ENCODE results near the gene HDX. TPM values are rescaled to one million over a fixed set of nuclear protein-coding genes. Genes with fewer than 3 reads are reported as not detected.

HDX gene
- polyA plus RNA-seq, 4 donors: 0.27 to 2.5 (median 1.1) TPM; not detected in 1

GRCh38 chrX:84475596-84475995 lies 26.7 kb downstream of the HDX start:
- FAIRE-seq (no peak), DNase-seq (no peak)
- Histone ChIP-seq H3K4me3 (ENCODE audit: low read depth in 1 of 3, low read length in 3 of 3) (no peak overlapping the region), H3K27ac (ENCODE audit: low read depth in 1 of 3, low read length in 2 of 3) (no peak overlapping the region), H3K4me1 (ENCODE audit: control insufficient read depth in 3 of 3, insufficient read depth in 2 of 3, low read depth in 1 of 3, low read length in 2 of 3) (no peaks in the 10 kb centered on the region), H3K9me3 (ENCODE audit: control insufficient read depth in 2 of 2, insufficient read depth in 1 of 2, low read depth in 1 of 2, low read length in 1 of 2) (no peaks in the 10 kb centered on the region), H3K36me3 (ENCODE audit: control insufficient read depth in 3 of 3, insufficient read depth in 2 of 3, low read depth in 1 of 3, low read length in 3 of 3) (no peaks in the 10 kb centered on the region), H3K27me3 (ENCODE audit: control insufficient read depth in 3 of 3, insufficient read depth in 3 of 3, low read length in 3 of 3) (no peaks in the 10 kb centered on the region)
- 50 to 93% (median 70%) methylated on average over 2 of the region's 2 CpGs for WGBS, 3 donors

- DNase-seq (no peak), FAIRE-seq (no peak)
- Histone ChIP-seq H3K4me3 (ENCODE audit: low read depth in 1 of 3, low read length in 3 of 3) (no peak overlapping the region), H3K27ac (ENCODE audit: low read depth in 1 of 3, low read length in 2 of 3) (no peak overlapping the region), H3K36me3 (ENCODE audit: control insufficient read depth in 3 of 3, insufficient read depth in 2 of 3, low read depth in 1 of 3, low read length in 3 of 3) (no peaks in the 10 kb centered on the region), H3K4me1 (ENCODE audit: control insufficient read depth in 3 of 3, insufficient read depth in 2 of 3, low read depth in 1 of 3, low read length in 2 of 3) (no peaks in the 10 kb centered on the region), H3K27me3 (ENCODE audit: control insufficient read depth in 3 of 3, insufficient read depth in 3 of 3, low read length in 3 of 3) (no peaks in the 10 kb centered on the region), H3K9me3 (ENCODE audit: control insufficient read depth in 2 of 2, insufficient read depth in 1 of 2, low read depth in 1 of 2, low read length in 1 of 2) (no peaks in the 10 kb centered on the region)
- 51 to 77% (median 67%) methylated on average over 2 of the region's 2 CpGs for WGBS, 3 donors
Measured at GRCh38 chrX:84475101-84475500, 27.2 kb downstream of the HDX start.

GRCh38 chrX:84469226-84469625 lies 33.0 kb downstream of the HDX start:
- no peak for FAIRE-seq
- Histone ChIP-seq H3K4me1 (ENCODE audit: control insufficient read depth in 3 of 3, insufficient read depth in 2 of 3, low read depth in 1 of 3, low read length in 2 of 3) (no peaks in the 10 kb centered on the region), H3K9me3 (ENCODE audit: control insufficient read depth in 2 of 2, insufficient read depth in 1 of 2, low read depth in 1 of 2, low read length in 1 of 2) (no peaks in the 10 kb centered on the region), H3K27ac (ENCODE audit: low read depth in 1 of 3, low read length in 2 of 3) (no peak overlapping the region), H3K4me3 (ENCODE audit: low read depth in 1 of 3, low read length in 3 of 3) (no peak overlapping the region), H3K27me3 (ENCODE audit: control insufficient read depth in 3 of 3, insufficient read depth in 3 of 3, low read length in 3 of 3) (no peaks in the 10 kb centered on the region), H3K36me3 (ENCODE audit: control insufficient read depth in 3 of 3, insufficient read depth in 2 of 3, low read depth in 1 of 3, low read length in 3 of 3) (no peaks in the 10 kb centered on the region)
- WGBS, 3 donors: 27 to 54% (median 44%) methylated on average over 3 of the region's 3 CpGs
- no peak for DNase-seq

GRCh38 chrX:84467898-84468297 lies 34.4 kb downstream of the HDX start:
- H3K4me1 ChIP-seq (ENCODE audit: control insufficient read depth in 3 of 3, insufficient read depth in 2 of 3, low read depth in 1 of 3, low read length in 2 of 3): no peaks in the 10 kb centered on the region
- DNase-seq (no peak), FAIRE-seq (no peak)
- WGBS, 3 donors: 69 to 89% (median 75%) methylated on average over 1 of the region's 1 CpG
- H3K36me3 ChIP-seq (ENCODE audit: control insufficient read depth in 3 of 3, insufficient read depth in 2 of 3, low read depth in 1 of 3, low read length in 3 of 3): no peaks in the 10 kb centered on the region
- no peaks in the 10 kb centered on the region for H3K9me3 ChIP-seq (ENCODE audit: control insufficient read depth in 2 of 2, insufficient read depth in 1 of 2, low read depth in 1 of 2, low read length in 1 of 2)
- H3K4me3 ChIP-seq (ENCODE audit: low read depth in 1 of 3, low read length in 3 of 3): no peak overlapping the region
- H3K27ac ChIP-seq (ENCODE audit: low read depth in 1 of 3, low read length in 2 of 3): no peak overlapping the region
- H3K27me3 ChIP-seq (ENCODE audit: control insufficient read depth in 3 of 3, insufficient read depth in 3 of 3, low read length in 3 of 3): no peaks in the 10 kb centered on the region

- WGBS, 3 donors: 44 to 74% (median 54%) methylated on average over 2 of the region's 2 CpGs
- Histone ChIP-seq H3K36me3 (ENCODE audit: control insufficient read depth in 3 of 3, insufficient read depth in 2 of 3, low read depth in 1 of 3, low read length in 3 of 3) (no peaks in the 10 kb centered on the region), H3K27me3 (ENCODE audit: control insufficient read depth in 3 of 3, insufficient read depth in 3 of 3, low read length in 3 of 3) (no peaks in the 10 kb centered on the region), H3K4me1 (ENCODE audit: control insufficient read depth in 3 of 3, insufficient read depth in 2 of 3, low read depth in 1 of 3, low read length in 2 of 3) (no peaks in the 10 kb centered on the region), H3K4me3 (ENCODE audit: low read depth in 1 of 3, low read length in 3 of 3) (no peak overlapping the region), H3K27ac (ENCODE audit: low read depth in 1 of 3, low read length in 2 of 3) (no peak overlapping the region), H3K9me3 (ENCODE audit: control insufficient read depth in 2 of 2, insufficient read depth in 1 of 2, low read depth in 1 of 2, low read length in 1 of 2) (no peaks in the 10 kb centered on the region)
- no peak for FAIRE-seq
- DNase-seq: peak in 1 of 2 donors; percentile 4
Measured at GRCh38 chrX:84453351-84454246, 48.7 kb downstream of the HDX start.

GRCh38 chrX:84441143-84441542 lies 61.1 kb downstream of the HDX start:
- Histone ChIP-seq H3K9me3 (ENCODE audit: control insufficient read depth in 2 of 2, insufficient read depth in 1 of 2, low read depth in 1 of 2, low read length in 1 of 2) (peaks cover 0 to 5% of the 10 kb centered on the region in 2 donors), H3K27ac (ENCODE audit: low read depth in 1 of 3, low read length in 2 of 3) (no peak overlapping the region), H3K4me3 (ENCODE audit: low read depth in 1 of 3, low read length in 3 of 3) (no peak overlapping the region), H3K4me1 (ENCODE audit: control insufficient read depth in 3 of 3, insufficient read depth in 2 of 3, low read depth in 1 of 3, low read length in 2 of 3) (no peaks in the 10 kb centered on the region), H3K36me3 (ENCODE audit: control insufficient read depth in 3 of 3, insufficient read depth in 2 of 3, low read depth in 1 of 3, low read length in 3 of 3) (no peaks in the 10 kb centered on the region), H3K27me3 (ENCODE audit: control insufficient read depth in 3 of 3, insufficient read depth in 3 of 3, low read length in 3 of 3) (no peaks in the 10 kb centered on the region)
- 72 to 85% (median 76%) methylated on average over 1 of the region's 1 CpG for WGBS, 3 donors
- FAIRE-seq (no peak), DNase-seq (no peak)

GRCh38 chrX:84415140-84415539 lies 87.1 kb downstream of the HDX start:
- no peak for FAIRE-seq
- no peak for DNase-seq

GRCh38 chrX:84363663-84364062 lies 138.6 kb downstream of the HDX start:
- Histone ChIP-seq H3K27me3 (ENCODE audit: control insufficient read depth in 3 of 3, insufficient read depth in 3 of 3, low read length in 3 of 3) (no peaks in the 10 kb centered on the region), H3K4me1 (ENCODE audit: control insufficient read depth in 3 of 3, insufficient read depth in 2 of 3, low read depth in 1 of 3, low read length in 2 of 3) (no peaks in the 10 kb centered on the region), H3K4me3 (ENCODE audit: low read depth in 1 of 3, low read length in 3 of 3) (no peak overlapping the region), H3K27ac (ENCODE audit: low read depth in 1 of 3, low read length in 2 of 3) (no peak overlapping the region), H3K9me3 (ENCODE audit: control insufficient read depth in 2 of 2, insufficient read depth in 1 of 2, low read depth in 1 of 2, low read length in 1 of 2) (no peaks in the 10 kb centered on the region), H3K36me3 (ENCODE audit: control insufficient read depth in 3 of 3, insufficient read depth in 2 of 3, low read depth in 1 of 3, low read length in 3 of 3) (no peaks in the 10 kb centered on the region)
- 21 to 63% (median 39%) methylated on average over 1 of the region's 1 CpG for WGBS, 3 donors
- DNase-seq (no peak), FAIRE-seq (no peak)

More at GRCh38 chrX:84415140-84415539, 87.1 kb downstream of the HDX start:
- Histone ChIP-seq H3K27me3 (ENCODE audit: control insufficient read depth in 3 of 3, insufficient read depth in 3 of 3, low read length in 3 of 3) (no peaks in the 10 kb centered on the region), H3K9me3 (ENCODE audit: control insufficient read depth in 2 of 2, insufficient read depth in 1 of 2, low read depth in 1 of 2, low read length in 1 of 2) (peaks cover 0 to 9% of the 10 kb centered on the region in 2 donors), H3K4me1 (ENCODE audit: control insufficient read depth in 3 of 3, insufficient read depth in 2 of 3, low read depth in 1 of 3, low read length in 2 of 3) (no peaks in the 10 kb centered on the region), H3K27ac (ENCODE audit: low read depth in 1 of 3, low read length in 2 of 3) (no peak overlapping the region), H3K4me3 (ENCODE audit: low read depth in 1 of 3, low read length in 3 of 3) (no peak overlapping the region), H3K36me3 (ENCODE audit: control insufficient read depth in 3 of 3, insufficient read depth in 2 of 3, low read depth in 1 of 3, low read length in 3 of 3) (no peaks in the 10 kb centered on the region)

GRCh38 chrX:84363051-84363450 lies 139.2 kb downstream of the HDX start:
- no peaks in the 10 kb centered on the region for H3K4me1 ChIP-seq (ENCODE audit: control insufficient read depth in 3 of 3, insufficient read depth in 2 of 3, low read depth in 1 of 3, low read length in 2 of 3)
- no peaks in the 10 kb centered on the region for H3K9me3 ChIP-seq (ENCODE audit: control insufficient read depth in 2 of 2, insufficient read depth in 1 of 2, low read depth in 1 of 2, low read length in 1 of 2)
- FAIRE-seq (no peak), DNase-seq (no peak)
- H3K36me3 ChIP-seq (ENCODE audit: control insufficient read depth in 3 of 3, insufficient read depth in 2 of 3, low read depth in 1 of 3, low read length in 3 of 3): no peaks in the 10 kb centered on the region
- no peak overlapping the region for H3K4me3 ChIP-seq (ENCODE audit: low read depth in 1 of 3, low read length in 3 of 3)
- 61 to 80% (median 61%) methylated on average over 3 of the region's 3 CpGs for WGBS, 3 donors
- H3K27ac ChIP-seq (ENCODE audit: low read depth in 1 of 3, low read length in 2 of 3): no peak overlapping the region
- no peaks in the 10 kb centered on the region for H3K27me3 ChIP-seq (ENCODE audit: control insufficient read depth in 3 of 3, insufficient read depth in 3 of 3, low read length in 3 of 3)

Data from small intestine (tissue), 7 donors.